Activated naive CD4-positive, alpha-beta T cell treated with anti-CD3 and anti-CD28 coated beads, Interleukin-2, amount 50 U/mL, for 16 hours (primary cell): ENCODE measurements around the gene FGF18.
A peak's percentile ranks its signal among the peaks of the same experiment; 100 is the strongest.
"Not testable (repeated sequence)": the region's sequence is repeated elsewhere in the genome, so short reads cannot be mapped to it uniquely, and the experiment has no call there.

Experiments used
- DNase-seq: peaks from one replicate; pipeline ENCODE4 v3.0.0-alpha.2; 2020

The FGF18 gene

DNA sequence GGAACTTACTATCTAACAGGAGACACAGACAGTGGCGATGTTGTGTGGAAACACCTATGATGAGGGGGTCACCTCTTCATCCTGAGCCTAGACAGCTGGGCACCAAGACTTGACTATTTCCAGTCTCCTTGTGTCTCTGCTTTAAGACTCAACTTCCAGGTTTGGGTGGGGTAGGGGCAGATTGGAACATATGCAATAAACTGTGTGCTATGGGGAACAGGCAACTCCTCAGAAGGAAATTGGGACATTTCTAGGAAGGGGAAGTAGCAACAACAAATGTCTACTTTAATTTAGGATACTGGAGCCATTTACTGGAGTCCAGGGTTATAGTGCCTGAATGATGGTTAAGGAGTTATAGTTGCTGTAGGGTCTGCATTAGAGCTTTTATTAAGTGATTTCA is 57.3 kb downstream of the FGF18 start:
- no peak for DNase-seq

DNA sequence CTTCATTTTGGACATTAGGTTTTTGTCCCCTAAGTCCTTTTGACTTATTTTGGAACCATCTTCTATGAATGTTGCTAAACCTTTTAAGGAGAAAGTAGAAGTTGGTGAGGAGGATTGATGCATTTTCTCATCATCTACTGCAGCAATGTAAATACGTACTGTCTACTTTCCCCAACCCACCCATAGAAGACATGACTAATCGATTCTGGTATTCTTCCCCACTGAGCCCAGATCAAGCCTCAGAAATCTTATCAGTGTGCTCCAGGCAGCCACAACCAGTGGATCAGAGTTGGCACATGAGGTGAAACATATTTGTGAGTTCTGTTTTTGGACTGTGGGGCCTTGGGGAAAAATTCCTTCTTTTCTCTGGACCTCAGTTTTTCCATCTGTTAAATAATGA is 57.7 kb downstream of the FGF18 start:
- DNase-seq: no peak

DNA sequence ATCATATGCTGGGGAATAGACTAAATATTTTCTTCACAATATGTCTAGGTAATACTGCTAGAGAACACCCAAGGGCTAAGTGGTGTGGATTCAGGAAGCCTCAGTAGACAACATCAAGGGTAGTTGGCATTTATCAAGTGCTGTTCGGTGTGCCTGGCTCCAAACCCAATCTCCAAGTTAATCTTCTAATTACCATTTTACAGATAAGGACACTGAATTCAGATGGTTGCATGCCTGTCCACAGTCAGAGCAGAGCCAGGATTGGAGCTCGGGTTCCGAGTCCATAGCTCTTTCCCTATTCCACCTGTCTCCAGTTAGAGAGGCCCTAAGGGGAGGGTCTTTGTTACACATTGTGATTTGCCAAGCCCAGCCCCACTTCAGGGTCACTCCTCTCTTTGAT is 58.2 kb downstream of the FGF18 start:
- DNase-seq: no peak

DNA sequence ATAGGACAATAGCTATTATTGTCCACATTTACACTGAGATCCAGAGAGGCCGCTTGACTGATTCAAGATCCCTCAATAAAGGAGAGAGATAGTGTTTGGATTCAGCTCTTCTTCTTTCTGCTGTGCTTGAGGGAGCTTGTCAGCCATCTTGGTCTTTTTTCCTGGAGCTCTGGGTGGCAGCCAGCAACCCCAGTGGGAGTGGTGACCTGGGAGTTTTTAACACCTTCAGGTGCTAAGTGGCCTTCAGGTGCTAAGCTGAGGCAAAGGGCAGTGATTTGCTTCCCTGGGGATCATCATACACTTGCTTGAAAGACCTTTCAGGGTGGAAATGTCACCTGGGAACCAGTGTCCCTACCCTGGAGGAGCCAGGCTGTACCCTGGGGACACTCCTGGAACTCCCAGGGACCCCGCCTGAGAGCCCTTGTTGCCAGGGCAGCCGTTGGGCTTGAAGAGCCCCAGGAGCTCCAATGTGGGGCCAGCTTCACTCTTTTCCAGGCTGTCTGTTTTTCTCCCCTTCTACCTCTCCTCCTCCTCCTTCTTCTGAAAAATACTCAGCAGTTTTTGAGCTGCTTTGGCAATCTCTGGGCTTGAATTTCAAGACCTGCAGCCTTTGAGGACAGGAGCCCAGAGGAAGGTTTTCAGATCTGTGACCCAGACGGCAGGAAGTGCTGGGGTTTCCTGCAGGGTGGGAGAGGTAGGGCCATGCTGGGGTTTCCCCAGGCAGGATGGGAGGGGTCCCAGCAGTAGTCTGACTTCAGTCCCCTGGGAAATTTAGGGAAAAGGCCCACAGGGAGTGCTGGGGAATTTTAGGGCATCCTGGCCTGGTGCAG is 59.7 kb downstream of the FGF18 start:
- no peak for DNase-seq

DNA sequence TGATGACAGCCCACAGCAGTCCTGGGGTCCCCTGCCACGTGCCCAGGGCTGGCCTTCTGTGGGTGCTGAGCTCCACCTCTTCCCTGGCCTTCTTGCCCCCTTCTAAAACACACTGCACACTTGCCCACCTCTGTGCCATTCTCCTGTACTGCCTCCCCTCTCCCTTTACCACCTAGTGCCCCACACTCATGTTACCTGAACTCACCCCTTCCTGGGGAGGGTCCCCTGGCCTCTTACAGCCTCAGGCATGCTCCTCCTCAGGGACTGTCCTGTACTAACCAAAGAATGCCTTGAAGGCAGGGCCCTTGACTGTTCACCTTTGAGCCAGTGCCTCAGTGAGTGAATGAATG is 60.3 kb downstream of the FGF18 start:
- DNase-seq: no peak

DNA sequence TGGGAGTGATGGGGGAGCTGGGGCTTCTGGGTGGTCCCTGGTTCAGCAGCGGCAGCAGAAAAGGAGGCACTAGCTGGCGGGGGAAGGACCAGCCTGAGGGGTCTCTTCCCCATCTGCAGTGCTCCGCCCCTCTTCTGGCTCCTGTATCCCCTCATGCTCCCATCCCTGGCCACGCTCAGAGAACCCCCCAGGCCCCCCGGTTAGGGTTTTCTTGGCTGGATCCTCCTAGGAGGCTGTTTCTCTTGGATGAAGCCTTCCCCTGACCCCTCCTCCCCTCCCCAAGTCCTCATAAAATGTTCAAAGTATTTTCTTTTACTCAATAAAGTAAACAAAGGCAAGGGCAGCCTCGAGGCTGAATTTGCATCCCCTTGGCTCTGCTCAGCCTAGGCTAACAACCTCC is 60.8 kb downstream of the FGF18 start:
- DNase-seq: no peak

DNA sequence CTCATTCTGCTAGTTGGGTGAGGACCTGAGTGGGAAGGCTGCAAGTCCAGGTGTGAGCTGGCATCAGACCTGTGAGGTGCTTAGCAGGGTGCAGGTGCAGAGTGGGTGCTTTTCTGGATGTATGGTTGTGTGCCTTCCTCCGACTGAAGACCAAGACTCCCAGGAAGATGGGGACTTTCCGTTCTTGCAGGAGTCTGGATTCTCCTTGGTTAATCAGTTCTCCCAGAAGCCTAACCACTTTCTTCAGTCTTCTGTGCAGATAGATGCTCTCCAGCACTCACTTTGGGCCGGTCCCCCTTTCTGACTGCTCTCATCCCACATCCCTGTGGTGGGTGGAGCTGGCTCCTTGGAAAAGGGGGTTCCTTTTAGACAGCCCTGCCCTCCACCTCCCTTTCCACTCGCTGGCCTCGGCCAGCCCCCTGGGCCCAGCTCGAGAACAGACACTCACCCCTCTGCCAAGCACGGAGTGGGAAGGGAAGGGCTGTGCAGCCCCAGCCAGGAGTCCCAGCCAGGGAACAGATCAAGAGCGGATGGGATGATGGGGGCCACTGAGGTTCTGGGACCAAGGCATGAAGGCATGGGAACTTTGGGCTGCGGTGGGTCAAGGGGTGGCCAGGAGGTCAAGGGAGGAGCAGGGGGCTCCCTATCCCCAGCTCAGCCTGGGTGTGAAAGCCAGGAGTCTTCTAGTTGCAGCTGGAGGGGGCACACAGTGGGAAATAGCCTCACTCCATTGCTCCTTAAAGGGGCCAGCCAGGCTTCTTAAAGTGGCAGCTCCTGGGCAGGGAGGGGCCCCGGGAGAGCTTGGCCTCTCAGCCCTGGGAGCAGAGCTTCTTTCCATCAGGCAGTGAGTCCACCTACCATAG is 62.4 kb downstream of the FGF18 start:
- DNase-seq: no peak

DNA sequence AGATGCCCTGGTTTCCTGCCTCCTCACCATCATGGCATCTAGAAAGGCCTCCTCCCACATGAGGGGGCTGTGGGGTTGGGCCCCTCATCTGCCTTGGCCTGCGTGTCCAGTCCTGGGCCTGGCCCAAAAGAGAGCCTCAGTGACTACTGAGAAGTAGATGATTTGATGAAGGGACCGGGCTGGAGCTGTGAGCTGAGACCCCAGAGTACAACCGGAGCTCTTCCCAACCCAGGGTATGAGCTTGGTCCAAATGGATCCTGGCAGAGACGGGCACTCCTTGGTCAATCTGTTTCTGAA is 62.9 kb downstream of the FGF18 start:
- no peak for DNase-seq

DNA sequence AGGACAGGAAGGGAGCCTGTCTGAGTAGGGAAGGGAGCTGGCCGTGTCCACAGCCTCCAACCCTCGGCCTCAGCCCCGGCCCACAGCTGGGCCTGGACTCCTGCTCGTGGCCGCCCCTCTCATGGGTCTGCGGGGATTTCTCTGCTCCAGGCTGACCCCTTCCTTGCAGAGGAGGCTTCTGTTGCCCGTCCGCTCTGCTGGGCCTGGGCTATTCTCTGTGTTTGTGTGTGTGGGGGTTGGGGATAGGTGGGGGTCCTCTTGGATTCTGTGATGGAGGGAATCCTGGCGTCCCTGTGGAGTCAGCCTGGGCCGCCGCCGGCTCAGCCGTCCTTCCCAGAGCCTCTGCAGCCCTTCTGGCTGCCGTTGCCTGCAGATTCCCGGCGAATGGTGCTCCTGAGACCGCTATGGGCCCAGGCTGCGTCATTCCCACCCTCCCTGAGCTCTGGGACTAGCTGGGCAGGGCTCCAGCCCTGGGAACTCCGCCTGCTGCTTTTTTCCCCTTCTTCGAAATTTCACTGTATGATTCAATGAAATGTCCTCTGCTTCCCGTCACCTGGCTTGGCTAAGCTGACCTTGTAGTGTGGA is 64.2 kb downstream of the FGF18 start:
- no peak for DNase-seq

DNA sequence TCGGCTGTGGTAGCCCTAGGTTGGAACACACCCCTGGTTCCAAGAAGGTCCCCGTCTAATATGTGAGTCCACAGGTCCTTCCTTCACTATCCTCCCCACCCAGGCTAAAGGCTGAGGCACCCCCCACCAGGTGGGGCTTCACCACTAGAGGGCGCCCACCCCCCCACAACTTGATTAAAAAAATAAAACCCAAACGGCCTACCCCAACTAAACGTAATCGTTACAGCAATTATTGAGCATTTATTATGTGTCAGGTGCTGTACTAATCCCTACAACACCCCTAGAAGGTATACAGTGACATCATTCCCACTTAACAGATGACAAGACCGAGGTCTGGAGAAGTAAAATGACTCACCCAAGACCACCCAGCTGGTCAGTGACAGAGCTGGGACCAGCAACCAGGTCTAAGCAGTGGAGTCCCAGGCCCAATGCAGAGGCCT is 65.0 kb downstream of the FGF18 start:
- peak; percentile 49 for DNase-seq

DNA sequence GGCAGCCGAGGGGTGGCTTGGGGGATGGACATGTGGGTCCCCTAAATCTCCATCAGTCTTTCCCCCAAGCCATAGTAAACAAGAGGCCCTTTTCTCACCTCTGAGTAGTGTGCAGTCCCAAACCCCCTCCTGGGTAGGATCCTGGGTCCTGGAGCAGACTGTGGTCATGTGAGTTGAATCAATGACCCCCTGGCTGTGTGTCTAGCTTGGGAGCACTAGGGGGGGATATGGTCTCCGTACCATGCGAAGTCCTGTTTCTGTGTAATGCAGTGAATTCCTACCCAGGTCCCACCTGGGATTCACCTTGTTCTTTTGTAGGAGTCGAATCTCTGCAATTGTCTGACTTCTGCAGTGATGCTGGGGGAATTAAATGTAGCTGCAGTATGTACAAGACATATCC is 66.2 kb downstream of the FGF18 start:
- no peak for DNase-seq

DNA sequence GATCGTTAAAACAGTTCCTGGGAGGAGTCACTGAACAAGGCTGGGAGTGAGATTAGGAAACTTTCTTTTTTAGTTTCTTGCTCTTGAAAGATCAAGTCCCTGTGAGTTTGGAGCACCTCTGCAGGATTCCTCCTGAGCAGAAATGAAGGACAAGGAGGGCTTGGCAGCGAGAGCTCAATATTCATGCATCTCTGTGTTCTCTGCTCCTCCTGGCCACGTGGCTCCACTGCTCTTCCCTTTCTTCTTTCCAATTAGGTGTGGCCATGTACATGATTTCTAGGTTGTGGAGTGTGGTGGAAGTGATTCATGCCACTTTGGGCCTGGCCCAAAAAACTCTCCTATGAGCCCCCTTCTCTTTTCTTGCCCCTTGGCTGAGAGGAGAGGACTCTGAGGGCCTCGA is 67.2 kb downstream of the FGF18 start:
- DNase-seq: no peak

DNA sequence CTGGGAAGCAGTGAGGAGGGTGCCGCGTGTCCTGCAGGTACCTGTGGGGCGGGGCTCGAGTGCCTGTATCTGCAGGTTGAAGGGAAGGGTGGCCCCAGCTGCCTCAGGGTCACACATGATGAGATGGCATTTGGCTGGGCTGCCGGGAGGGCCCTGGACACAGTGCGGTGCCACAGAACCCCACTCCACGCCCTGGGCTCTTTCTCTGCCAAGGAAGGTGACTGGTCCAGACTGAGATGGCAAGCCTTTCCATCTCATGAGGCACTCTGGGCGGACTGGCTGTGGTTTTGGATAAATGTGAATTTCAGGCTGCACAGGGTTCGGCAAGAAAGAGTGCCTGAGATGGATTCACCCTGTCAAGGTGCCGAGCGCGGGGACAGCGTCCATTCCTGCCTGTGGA is 69.4 kb downstream of the FGF18 start:
- no peak for DNase-seq

DNA sequence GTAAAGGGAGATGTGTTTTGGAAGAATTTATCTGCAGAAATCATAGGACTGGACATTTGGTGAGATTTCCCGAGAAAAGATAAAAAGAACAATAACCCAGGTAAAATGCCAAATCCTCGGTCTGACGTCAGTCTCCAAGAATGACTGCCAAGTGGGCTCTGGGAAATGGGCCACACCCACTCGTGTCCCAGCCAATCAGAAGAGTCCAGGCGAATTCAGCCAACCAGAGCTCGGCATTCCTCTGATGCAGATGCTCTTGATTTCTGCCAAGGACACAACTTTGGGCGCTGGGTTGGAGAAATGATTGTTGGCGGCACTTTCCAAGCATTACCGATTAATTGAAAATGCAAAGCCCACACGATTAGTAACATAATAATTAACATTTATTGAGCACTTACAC is 73.3 kb downstream of the FGF18 start:
- no peak for DNase-seq

DNA sequence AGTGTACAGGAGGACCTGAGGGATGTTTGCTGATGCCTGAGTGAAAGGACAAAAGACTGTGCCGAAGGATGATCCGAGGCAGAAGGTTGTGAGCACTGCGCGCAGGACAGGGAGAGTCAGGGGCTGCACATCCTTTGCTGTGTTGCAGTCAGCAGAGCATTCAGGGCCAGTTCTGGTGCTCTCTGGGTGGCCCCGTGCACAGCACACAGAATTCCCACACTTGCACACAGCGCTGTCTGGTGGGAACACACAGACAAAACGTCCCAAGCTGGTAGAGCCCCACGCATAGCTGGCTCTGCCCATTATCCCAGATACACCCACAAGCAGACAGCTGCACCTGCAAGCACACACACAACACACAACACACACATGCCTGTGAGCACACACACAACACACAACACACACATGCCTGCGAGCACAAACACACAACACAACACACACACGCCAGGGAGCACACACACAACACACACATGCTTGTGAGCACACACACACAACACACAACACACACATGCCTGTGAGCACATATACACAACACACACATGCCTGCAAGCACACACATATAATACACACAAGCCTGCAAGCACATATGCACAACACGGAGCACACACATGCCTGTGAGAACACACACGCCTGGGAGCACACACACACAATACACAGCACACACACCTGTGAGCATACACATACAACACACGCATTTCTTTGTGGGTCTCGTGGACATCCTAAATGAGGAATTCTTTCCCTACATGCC is 74.4 kb downstream of the FGF18 start:
- DNase-seq: no peak

DNA sequence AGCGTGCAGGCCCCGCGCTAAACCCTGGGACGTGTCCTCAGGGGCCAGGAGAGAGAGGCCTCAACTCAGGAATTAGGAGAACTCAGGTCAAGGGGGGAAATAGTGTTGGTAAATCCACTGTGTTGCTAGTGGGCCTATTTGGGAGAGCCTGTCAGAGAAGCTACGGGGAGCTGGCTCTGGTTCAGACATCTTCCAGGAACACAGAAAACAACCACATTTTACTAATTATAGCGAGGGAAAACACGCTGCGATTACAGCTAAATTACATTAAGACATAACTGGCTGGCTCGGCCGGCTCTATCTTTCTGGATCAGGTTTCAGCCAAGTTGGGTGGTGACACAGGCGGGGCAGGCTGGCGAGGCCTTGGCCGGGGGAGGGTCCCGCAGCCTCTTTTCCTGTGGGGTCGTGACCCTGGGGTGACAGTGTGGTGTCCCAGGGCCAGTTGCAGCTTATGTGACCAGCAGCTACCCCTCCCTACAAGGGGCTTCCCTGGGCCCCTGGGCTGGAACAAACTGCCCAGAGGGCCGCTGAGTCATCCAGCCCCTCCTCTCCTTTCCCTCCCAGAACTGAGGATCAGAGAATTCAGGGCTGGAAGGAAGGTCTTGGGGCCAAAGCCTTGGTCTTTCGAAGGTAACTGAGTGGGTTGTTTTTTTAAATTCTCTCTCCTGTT is 75.1 kb downstream of the FGF18 start:
- no peak for DNase-seq

DNA sequence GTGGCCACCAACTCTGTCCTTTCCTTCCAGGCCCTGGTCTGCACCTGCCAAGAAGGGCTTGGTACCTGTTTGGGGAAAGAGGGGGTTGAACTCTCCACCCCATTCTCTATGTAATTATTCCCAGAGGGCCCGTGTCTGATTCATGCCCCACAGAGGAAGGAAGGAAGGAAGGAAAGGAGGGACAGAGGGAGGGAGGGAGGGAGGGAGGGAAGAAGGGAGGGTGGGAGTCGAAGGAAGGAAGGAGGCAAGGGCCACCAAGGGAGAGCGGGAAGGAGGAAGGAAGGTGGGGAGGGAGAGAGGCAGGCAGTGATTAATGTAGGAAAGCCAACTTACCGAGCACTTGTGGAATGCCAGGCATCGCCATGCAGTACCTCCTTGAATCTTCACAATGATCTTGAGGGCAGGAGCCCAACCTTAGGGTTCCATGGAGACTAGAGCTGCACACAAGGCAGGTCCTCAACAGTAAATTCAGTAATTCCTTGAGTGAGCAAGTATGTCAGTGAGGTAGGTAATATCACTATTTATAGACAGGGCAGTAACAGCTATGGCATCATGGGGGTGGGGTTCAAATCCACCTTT is 75.8 kb downstream of the FGF18 start:
- no peak for DNase-seq

DNA sequence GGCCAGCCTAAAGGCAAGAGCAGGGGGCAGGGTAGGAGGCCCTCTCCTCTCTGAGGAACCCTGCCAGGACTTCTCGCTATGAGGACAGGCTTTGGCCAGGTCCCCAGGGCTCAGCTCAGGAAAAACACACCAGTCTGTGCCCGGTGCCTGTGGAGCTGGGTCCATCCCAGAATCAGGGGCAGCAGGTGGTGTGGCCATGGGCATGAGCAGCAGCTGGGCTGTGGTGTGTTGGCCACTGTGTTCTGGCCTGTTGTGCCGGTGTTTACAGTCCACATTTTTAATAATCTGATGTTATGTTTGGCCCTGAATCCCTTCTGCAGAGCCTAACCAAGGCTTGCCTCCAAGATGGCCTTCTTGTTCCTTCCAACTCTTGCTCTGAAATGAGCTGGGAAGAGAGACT is 77.0 kb downstream of the FGF18 start:
- DNase-seq: no peak

DNA sequence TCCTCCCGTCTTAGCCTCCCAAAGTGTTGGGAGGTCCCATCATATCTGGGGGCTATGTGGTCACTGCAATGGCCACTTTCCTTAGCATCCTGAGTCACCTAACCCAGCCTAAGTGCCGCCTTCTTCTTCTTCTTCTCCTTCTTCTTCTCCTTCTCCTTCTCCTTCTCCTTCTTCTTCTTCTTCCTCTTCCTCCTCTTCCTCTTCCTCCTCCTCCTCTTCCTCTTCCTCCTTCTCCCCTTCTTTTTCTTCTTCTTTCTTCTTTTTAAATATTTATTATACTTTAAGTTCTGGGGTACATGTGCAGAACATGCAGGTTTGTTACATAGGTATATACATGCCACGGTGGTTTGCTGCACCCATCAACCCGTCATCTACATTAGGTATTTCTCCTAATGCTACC is 78.0 kb downstream of the FGF18 start:
- not testable (repeated sequence) for DNase-seq

DNA sequence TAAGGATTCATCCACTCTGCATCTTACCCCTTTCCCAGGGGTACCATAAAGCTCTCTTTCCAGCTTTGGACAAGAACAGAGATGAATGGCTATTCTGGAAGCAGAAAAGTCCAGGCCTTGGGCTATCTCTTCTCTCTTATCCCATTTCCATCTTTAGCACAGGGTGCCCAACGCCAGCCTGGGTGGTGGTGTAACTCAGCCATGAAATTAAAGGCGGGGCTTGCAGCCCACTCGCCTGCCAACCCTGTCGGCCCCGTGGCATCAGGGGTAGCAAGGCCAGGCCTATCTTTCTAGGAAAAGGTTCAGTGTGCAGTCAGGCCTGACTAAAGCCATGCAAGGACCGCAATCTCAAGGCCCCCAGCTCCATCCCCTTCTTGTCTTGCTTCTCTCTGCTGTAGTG is 78.7 kb downstream of the FGF18 start:
- DNase-seq: no peak

DNA sequence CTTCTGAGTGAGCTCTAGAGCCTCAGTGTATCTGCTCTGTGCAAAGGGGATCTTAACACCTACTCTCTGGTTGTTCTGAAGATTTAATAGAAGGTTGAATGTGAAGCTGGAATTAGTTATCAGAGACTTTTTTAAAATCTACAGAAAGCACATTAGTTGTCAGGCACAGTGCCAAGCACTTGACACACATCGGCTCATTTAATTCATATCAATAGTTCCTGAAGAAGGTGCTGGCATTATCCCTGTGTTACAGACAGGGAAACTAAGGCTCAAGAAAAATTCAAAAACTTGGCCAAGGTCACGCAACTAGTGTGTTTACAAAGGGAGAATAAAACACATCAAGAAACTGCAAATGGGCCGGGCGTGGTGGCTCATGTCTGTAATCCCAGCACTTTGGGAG is 80.2 kb downstream of the FGF18 start:
- DNase-seq: no peak

DNA sequence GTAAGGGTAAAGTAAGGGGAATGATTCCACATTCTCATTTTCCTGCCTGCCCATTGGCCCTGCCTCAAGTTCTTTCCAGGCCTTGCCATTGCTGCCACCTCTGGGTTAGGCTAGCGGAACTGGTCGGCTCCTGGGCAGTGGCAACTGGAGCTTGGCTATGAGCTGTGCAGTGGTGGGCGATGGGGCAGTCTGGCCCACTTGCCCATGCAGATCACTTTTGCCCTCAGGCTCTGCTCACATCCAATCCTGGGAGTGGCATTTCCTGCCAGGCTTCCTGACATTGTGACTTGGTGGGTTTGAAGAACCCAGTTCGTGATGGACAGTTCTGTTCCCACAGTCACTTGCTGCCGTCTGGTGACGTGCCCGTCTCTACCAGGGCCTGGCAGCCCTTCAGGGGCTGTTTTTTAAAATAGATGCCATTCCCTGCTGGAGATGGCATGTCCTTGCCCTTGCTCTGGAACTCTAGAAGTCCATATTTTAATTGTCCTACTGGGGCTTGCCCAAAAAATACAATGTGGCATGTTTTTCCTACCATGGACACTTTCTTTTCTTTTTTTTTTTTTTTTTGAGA is 86.1 kb downstream of the FGF18 start:
- no peak for DNase-seq
